ENCODE data around the gene ADAMTSL4. TPM values are rescaled to one million over a fixed set of nuclear protein-coding genes. Genes with fewer than 3 reads are reported as not detected.
A peak's percentile ranks its signal among the peaks of the same experiment; 100 is the strongest.

The ADAMTSL4 gene
- total RNA-seq, 1 experiment from 2014 or later = 4.3 TPM

GRCh38 chr1:150576794-150577556 is 27.8 kb downstream of the ADAMTSL4 start:
- Histone ChIP-seq H3K4me2 (ENCODE audit: low read length) (peak overlapping the region; percentile 86), H3K27me3 (ENCODE audit: insufficient read depth, low read length) (no peaks in the 10 kb centered on the region), H3K27ac (ENCODE audit: low read depth, low read length) (no peak overlapping the region), H3K4me3 (replicated peaks in 1 of 2; ENCODE audit: low read depth in 1 of 2, low read length in 2 of 2) (peak overlapping the region; percentile 71 to 80; a peak in 2 of 4 replicates), H3K9me3 (ENCODE audit: control insufficient read depth in 1 of 2, insufficient read depth in 1 of 2, low read depth in 1 of 2, low read length in 2 of 2) (no peaks in the 10 kb centered on the region), H3K79me2 (ENCODE audit: insufficient read depth, low read length) (peaks cover 82% of the 10 kb centered on the region), H3K36me3 (ENCODE audit: control insufficient read depth in 1 of 2, insufficient read depth in 2 of 2, low read length in 2 of 2) (peaks cover 35 to 58% of the 10 kb centered on the region in 2 experiments), H3K9me2 (ENCODE audit: insufficient read depth) (no peaks in the 10 kb centered on the region), H2AFZ (ENCODE audit: low read depth, low read length, poor library complexity, severe bottlenecking) (no peak overlapping the region), H4K20me1 (ENCODE audit: insufficient read depth) (peaks cover 58% of the 10 kb centered on the region), H3K4me1 (ENCODE audit: control insufficient read depth in 1 of 2, insufficient read depth in 2 of 2, low read length in 2 of 2) (peaks cover 33 to 65% of the 10 kb centered on the region in 2 experiments), H3K9ac (ENCODE audit: low read length) (peak overlapping the region; percentile 86)
- ATAC-seq (no peak), DNase-seq (ENCODE audit: low read depth, low spot score) (no peak)
- intact Hi-C loops (cut with micrococcal nuclease) = loop anchor here (5.0 kb wide), 1 partner anchor 400 kb away; no protein-coding TSS in a partner anchor
- TF ChIP-seq POLR2AphosphoS5 (IDR thresholded peaks at IDR 0.05; ENCODE audit: low read depth, low read length) = no peak; the same call in 1 of the 2 replicates
- ChIA-PET POLR2A (interaction anchor here (1.5 to 1.6 kb wide), 3 partner anchors 9 to 28 kb away, joined by 3 to 5 read pairs (median 4); no protein-coding TSS in a partner anchor), CTCF (no interaction called here), RAD21 (ENCODE audit: low non-redundant PET in 1 of 2, low total read pairs in 2 of 2, uncharacterized antibody in 2 of 2, unreplicated experiment in 2 of 2) (no interaction called here)
- BruUV-seq (replicated peaks) = no TSS peak

GRCh38 chr1:150577557-150578271 is 28.5 kb downstream of the ADAMTSL4 start:
- Histone ChIP-seq H3K4me1 (ENCODE audit: control insufficient read depth in 1 of 2, insufficient read depth in 2 of 2, low read length in 2 of 2) (peaks cover 30 to 60% of the 10 kb centered on the region in 2 experiments), H3K36me3 (ENCODE audit: control insufficient read depth in 1 of 2, insufficient read depth in 2 of 2, low read length in 2 of 2) (peaks cover 35 to 58% of the 10 kb centered on the region in 2 experiments), H3K9ac (ENCODE audit: low read length) (peak overlapping the region; percentile 86), H3K27ac (ENCODE audit: low read depth, low read length) (peak overlapping the region; percentile 92), H3K4me2 (ENCODE audit: low read length) (peak overlapping the region; percentile 86), H4K20me1 (ENCODE audit: insufficient read depth) (peaks cover 54% of the 10 kb centered on the region), H3K4me3 (replicated peaks in 1 of 2; ENCODE audit: low read depth in 1 of 2, low read length in 2 of 2) (peak overlapping the region; percentile 71 to 80), H3K79me2 (ENCODE audit: insufficient read depth, low read length) (peaks cover 76% of the 10 kb centered on the region), H3K27me3 (ENCODE audit: insufficient read depth, low read length) (no peaks in the 10 kb centered on the region), H2AFZ (ENCODE audit: low read depth, low read length, poor library complexity, severe bottlenecking) (no peak overlapping the region), H3K9me2 (ENCODE audit: insufficient read depth) (no peaks in the 10 kb centered on the region), H3K9me3 (ENCODE audit: control insufficient read depth in 1 of 2, insufficient read depth in 1 of 2, low read depth in 1 of 2, low read length in 2 of 2) (no peaks in the 10 kb centered on the region)
- ChIA-PET RAD21 (ENCODE audit: low non-redundant PET in 1 of 2, low total read pairs in 2 of 2, uncharacterized antibody in 2 of 2, unreplicated experiment in 2 of 2) (no interaction called here), POLR2A (interaction anchor here (1.5 to 3.4 kb wide), 5 partner anchors 9 to 27 kb away, joined by 4 to 41 read pairs (median 14); no protein-coding TSS in a partner anchor), CTCF (no interaction called here)
- intact Hi-C loops (cut with micrococcal nuclease) = loop anchor here (2.0 to 5.0 kb wide), 3 partner anchors 43 to 400 kb away; partner anchors contain the start of gene ENSA
- DNase-seq (ENCODE audit: low read depth, low spot score) = no peak
- TF ChIP-seq FOSL1 (IDR thresholded peaks at IDR 0.05; ENCODE audit: low read depth) = no peak
- no peak for TF ChIP-seq RAD21 (IDR thresholded peaks at IDR 0.05; ENCODE audit: low read depth)
- no peak for TF ChIP-seq JUND (IDR thresholded peaks at IDR 0.05)
- no peak for TF ChIP-seq POLR2A (IDR thresholded peaks at IDR 0.05; ENCODE audit: borderline replicate concordance, extremely low read depth, insufficient read depth, insufficient read length)
- no peak for TF ChIP-seq EZH2phosphoT487 (IDR thresholded peaks at IDR 0.05; ENCODE audit: borderline replicate concordance)
- TF ChIP-seq SIN3A (IDR thresholded peaks at IDR 0.05; ENCODE audit: low read depth) = no peak
- no peak for TF ChIP-seq SP1 (IDR thresholded peaks at IDR 0.05; ENCODE audit: low read depth)
- no peak for TF ChIP-seq ZNF274 (IDR thresholded peaks at IDR 0.05; ENCODE audit: low read depth, low read length)
- TF ChIP-seq REST (IDR thresholded peaks at IDR 0.05; ENCODE audit: low read depth) = no peak
- no peak for TF ChIP-seq ZFX (IDR thresholded peaks at IDR 0.05)
- no peak for TF ChIP-seq EGR1 (IDR thresholded peaks at IDR 0.05; ENCODE audit: low read depth)
- no peak; the same call in 1 of the 2 replicates for TF ChIP-seq POLR2AphosphoS5 (IDR thresholded peaks at IDR 0.05; ENCODE audit: low read depth, low read length)
- no peak for TF ChIP-seq ATF3 (IDR thresholded peaks at IDR 0.05)
- TF ChIP-seq ELF1 (IDR thresholded peaks at IDR 0.05; ENCODE audit: borderline replicate concordance, low read depth) = no peak
- no peak for TF ChIP-seq MAX (IDR thresholded peaks at IDR 0.05)
- TF ChIP-seq SRF (IDR thresholded peaks at IDR 0.05; ENCODE audit: low read depth) = no peak
- no TSS peak for BruUV-seq (replicated peaks)
- ATAC-seq = no peak
